Nephron (organoid): Measurements from ENCODE around the gene SCGN.

ENCODE experiments used
- H3K27ac Mint-ChIP-seq, 3 experiments: 2 replicates each; pipeline ENCODE4 v1.8.0; 2020; ENCODE audit warnings: mixed read lengths in 3 of 3, mild to moderate bottlenecking in 2 of 3, moderate library complexity in 1 of 3
- H3K27me3 Mint-ChIP-seq: 2 replicates; pipeline ENCODE4 v1.8.0; 2021; ENCODE audit warnings: low read depth, mild to moderate bottlenecking, moderate library complexity, mixed read lengths
- H3K36me3 Mint-ChIP-seq: 2 replicates; pipeline ENCODE4 v1.8.0; 2020; ENCODE audit warnings: low read depth, mixed read lengths
- H3K4me1 Mint-ChIP-seq: 2 replicates; pipeline ENCODE4 v1.8.0; 2020; ENCODE audit warnings: mixed read lengths
- H3K4me3 Mint-ChIP-seq, 3 experiments: 2 replicates each; pipeline ENCODE4 v1.8.0; 2020; ENCODE audit warnings: mild to moderate bottlenecking in 3 of 3, mixed read lengths in 3 of 3, moderate library complexity in 2 of 3
- H3K9me3 Mint-ChIP-seq: 2 replicates; pipeline ENCODE4 v1.8.0; 2020; ENCODE audit warnings: mixed read lengths
- CTCF ChIP-seq, 3 experiments: fragments of 200-600 bp; sonication (generic); IDR thresholded peaks; one replicate each; pipeline ENCODE4 v1.5.0; 2021; ENCODE audit warnings: antibody characterized with exemption in 3 of 3; ENCODE audit not compliant: unreplicated experiment in 3 of 3

SCGN gene

GRCh38 chr6:25706314-25707014 lies 54.4 kb downstream of the SCGN start:
- Mint-ChIP-seq H3K27me3 (peaks cover 13% of the 10 kb centered on the region), H3K4me3 (no peak overlapping the region), H3K9me3 (no peaks in the 10 kb centered on the region), H3K27ac (no peak overlapping the region), H3K36me3 (no peaks in the 10 kb centered on the region), H3K4me1 (no peaks in the 10 kb centered on the region)
- TF ChIP-seq CTCF (IDR thresholded peaks at IDR 0.05; ENCODE audit: unreplicated experiment in 3 of 3) = no peak

- H3K27ac Mint-ChIP-seq = no peak overlapping the region
- H3K9me3 Mint-ChIP-seq = no peaks in the 10 kb centered on the region
- TF ChIP-seq CTCF (IDR thresholded peaks at IDR 0.05; ENCODE audit: unreplicated experiment in 3 of 3) = no peak
- peaks cover 14% of the 10 kb centered on the region for H3K4me1 Mint-ChIP-seq
- H3K4me3 Mint-ChIP-seq = no peak overlapping the region
- H3K36me3 Mint-ChIP-seq = no peaks in the 10 kb centered on the region
- peaks cover 13% of the 10 kb centered on the region for H3K27me3 Mint-ChIP-seq
Measured at GRCh38 chr6:25709761-25710160, 57.7 kb downstream of the SCGN start.

GRCh38 chr6:25710287-25710686 lies 58.3 kb downstream of the SCGN start:
- Mint-ChIP-seq H3K36me3 (no peaks in the 10 kb centered on the region), H3K4me3 (no peak overlapping the region), H3K27ac (no peak overlapping the region), H3K27me3 (peaks cover 13% of the 10 kb centered on the region), H3K9me3 (no peaks in the 10 kb centered on the region), H3K4me1 (peaks cover 16% of the 10 kb centered on the region)
- no peak for TF ChIP-seq CTCF (IDR thresholded peaks at IDR 0.05; ENCODE audit: unreplicated experiment in 3 of 3)

GRCh38 chr6:25713824-25714223 lies 61.8 kb downstream of the SCGN start:
- Mint-ChIP-seq H3K4me3 (no peak overlapping the region), H3K36me3 (no peaks in the 10 kb centered on the region), H3K9me3 (no peaks in the 10 kb centered on the region), H3K27me3 (peaks cover 6% of the 10 kb centered on the region), H3K4me1 (peaks cover 21% of the 10 kb centered on the region), H3K27ac (no peak overlapping the region)
- no peak for TF ChIP-seq CTCF (IDR thresholded peaks at IDR 0.05; ENCODE audit: unreplicated experiment in 3 of 3)

GRCh38 chr6:25714765-25715164 lies 62.8 kb downstream of the SCGN start:
- H3K27me3 Mint-ChIP-seq = peaks cover 6% of the 10 kb centered on the region
- no peaks in the 10 kb centered on the region for H3K36me3 Mint-ChIP-seq
- peaks cover 21% of the 10 kb centered on the region for H3K4me1 Mint-ChIP-seq
- peak overlapping the region in 1 of 3 experiments; percentile 6 for H3K27ac Mint-ChIP-seq
- H3K4me3 Mint-ChIP-seq = no peak overlapping the region
- no peaks in the 10 kb centered on the region for H3K9me3 Mint-ChIP-seq
- TF ChIP-seq CTCF (IDR thresholded peaks at IDR 0.05; ENCODE audit: unreplicated experiment in 3 of 3) = no peak

- peaks cover 10% of the 10 kb centered on the region for H3K27me3 Mint-ChIP-seq
- no peak for TF ChIP-seq CTCF (IDR thresholded peaks at IDR 0.05; ENCODE audit: unreplicated experiment in 3 of 3)
- H3K27ac Mint-ChIP-seq = peak overlapping the region; percentile 74 to 92 (median 85)
- no peak overlapping the region for H3K4me3 Mint-ChIP-seq
- no peaks in the 10 kb centered on the region for H3K9me3 Mint-ChIP-seq
- no peaks in the 10 kb centered on the region for H3K36me3 Mint-ChIP-seq
- peaks cover 21% of the 10 kb centered on the region for H3K4me1 Mint-ChIP-seq
Measured at GRCh38 chr6:25715794-25716193, 63.8 kb downstream of the SCGN start.
